ENCODE measurements around the gene DNAI7.

Gene DNAI7

GRCh38 chr12:25195056-25195971 lies at the start of gene DNAI7, which contains the start of gene ETFRF1:
DNAI7 (minus strand) TSS chr12:25195160; CDS start chr12:25195078, 82 bp downstream.
ETFRF1 (plus strand) TSS chr12:25195237; CDS start chr12:25203957, 8,720 bp downstream.
- DNase-seq, result peak; percentile 95

GRCh38 chr12:25243680-25243990 lies 48.7 kb upstream of the DNAI7 start:
- no peak for DNase-seq

GRCh38 chr12:25242981-25243679 lies 48.2 kb upstream of the DNAI7 start:
- no peak for DNase-seq

GRCh38 chr12:25241167-25242020 lies 46.4 kb upstream of the DNAI7 start:
- DNase-seq, result no peak

GRCh38 chr12:25236626-25237025 lies 41.7 kb upstream of the DNAI7 start:
- DNase-seq, result no peak

- DNase-seq, result no peak
Observed at GRCh38 chr12:25236190-25236589, 41.2 kb upstream of the DNAI7 start.

- no peak for DNase-seq
Observed at GRCh38 chr12:25213338-25213737, 18.4 kb upstream of the DNAI7 start.

- DNase-seq, result no peak
Observed at GRCh38 chr12:25208554-25208953, 13.6 kb upstream of the DNAI7 start.

GRCh38 chr12:25207846-25208245 lies 12.9 kb upstream of the DNAI7 start:
- DNase-seq, result no peak

- DNase-seq, result no peak
Observed at GRCh38 chr12:25207411-25207810, 12.5 kb upstream of the DNAI7 start.

GRCh38 chr12:25202137-25202536 lies 7.2 kb upstream of the DNAI7 start:
- DNase-seq, result no peak

- no peak for DNase-seq
Observed at GRCh38 chr12:25200703-25201102, 5.7 kb upstream of the DNAI7 start.

GRCh38 chr12:25197608-25198007 lies 2.6 kb upstream of the DNAI7 start:
- no peak for DNase-seq

GRCh38 chr12:25194722-25195055 lies 271 bp downstream of the DNAI7 start:
- no peak for DNase-seq

GRCh38 chr12:25194214-25194613 lies 746 bp downstream of the DNAI7 start:
- DNase-seq, result no peak

- DNase-seq, result no peak
Observed at GRCh38 chr12:25190793-25191192, 4.2 kb downstream of the DNAI7 start.

- DNase-seq, result no peak
Observed at GRCh38 chr12:25189656-25190055, 5.3 kb downstream of the DNAI7 start.

GRCh38 chr12:25187781-25188180 lies 7.2 kb downstream of the DNAI7 start:
- no peak for DNase-seq

GRCh38 chr12:25186788-25187402 lies 8.1 kb downstream of the DNAI7 start:
- DNase-seq, result no peak

GRCh38 chr12:25186038-25186787 lies 8.7 kb downstream of the DNAI7 start:
- no peak for DNase-seq

- no peak for DNase-seq
Observed at GRCh38 chr12:25184132-25184531, 10.8 kb downstream of the DNAI7 start.

- no peak for DNase-seq
Observed at GRCh38 chr12:25182765-25183164, 12.2 kb downstream of the DNAI7 start.
